VCaP (cell line): ENCODE results near the gene KIF6.
"Not testable (repeated sequence)": the region's sequence is repeated elsewhere in the genome, so short reads cannot be mapped to it uniquely, and the experiment has no call there.

Experiments used
- H3K27ac ChIP-seq: fragments of 450-650 bp; 2 replicates; pipeline ENCODE4 v1.5.1; 2017
- TF ChIP-seq, protein P1 (sequence below): fragments of 450-650 bp; conservative IDR thresholded peaks from 2 replicates; pipeline ENCODE4 v1.5.1; 2017; ENCODE audit warnings: mild to moderate bottlenecking, moderate library complexity

The KIF6 gene

GRCh38 chr6:39746795-39747194, 21.6 kb upstream of the KIF6 start:
- no peak overlapping the region for H3K27ac ChIP-seq
- TF ChIP-seq, protein P1, sequence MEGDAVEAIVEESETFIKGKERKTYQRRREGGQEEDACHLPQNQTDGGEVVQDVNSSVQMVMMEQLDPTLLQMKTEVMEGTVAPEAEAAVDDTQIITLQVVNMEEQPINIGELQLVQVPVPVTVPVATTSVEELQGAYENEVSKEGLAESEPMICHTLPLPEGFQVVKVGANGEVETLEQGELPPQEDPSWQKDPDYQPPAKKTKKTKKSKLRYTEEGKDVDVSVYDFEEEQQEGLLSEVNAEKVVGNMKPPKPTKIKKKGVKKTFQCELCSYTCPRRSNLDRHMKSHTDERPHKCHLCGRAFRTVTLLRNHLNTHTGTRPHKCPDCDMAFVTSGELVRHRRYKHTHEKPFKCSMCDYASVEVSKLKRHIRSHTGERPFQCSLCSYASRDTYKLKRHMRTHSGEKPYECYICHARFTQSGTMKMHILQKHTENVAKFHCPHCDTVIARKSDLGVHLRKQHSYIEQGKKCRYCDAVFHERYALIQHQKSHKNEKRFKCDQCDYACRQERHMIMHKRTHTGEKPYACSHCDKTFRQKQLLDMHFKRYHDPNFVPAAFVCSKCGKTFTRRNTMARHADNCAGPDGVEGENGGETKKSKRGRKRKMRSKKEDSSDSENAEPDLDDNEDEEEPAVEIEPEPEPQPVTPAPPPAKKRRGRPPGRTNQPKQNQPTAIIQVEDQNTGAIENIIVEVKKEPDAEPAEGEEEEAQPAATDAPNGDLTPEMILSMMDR: no peak

DNA sequence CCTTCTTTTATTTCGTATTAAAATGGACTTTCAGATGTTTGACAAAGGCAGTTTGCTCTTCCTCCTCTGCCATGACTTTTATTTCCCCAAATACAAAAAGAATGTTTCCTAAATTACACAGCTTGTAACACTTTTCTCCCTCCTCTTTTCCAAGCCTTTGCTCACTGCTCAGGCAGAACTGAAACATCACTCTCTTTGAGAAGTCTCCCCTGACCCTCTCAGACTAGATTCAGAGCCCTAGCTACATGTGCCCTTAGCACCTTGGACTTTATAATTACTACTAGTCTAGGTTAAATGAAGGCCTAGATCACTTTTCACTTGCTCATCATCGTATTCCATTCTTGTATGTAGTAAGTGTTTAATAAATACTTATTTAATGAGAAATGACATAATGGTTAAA, 8.5 kb upstream of the KIF6 start:
- TF ChIP-seq, protein P1: no peak
- no peak overlapping the region for H3K27ac ChIP-seq

GRCh38 chr6:39731565-39731964, 6.4 kb upstream of the KIF6 start:
- TF ChIP-seq, protein P1: no peak

GRCh38 chr6:39729945-39730344, 4.7 kb upstream of the KIF6 start:
- no peak overlapping the region for H3K27ac ChIP-seq
- TF ChIP-seq, protein P1: no peak

More at GRCh38 chr6:39731565-39731964, 6.4 kb upstream of the KIF6 start:
- H3K27ac ChIP-seq: no peak overlapping the region

DNA sequence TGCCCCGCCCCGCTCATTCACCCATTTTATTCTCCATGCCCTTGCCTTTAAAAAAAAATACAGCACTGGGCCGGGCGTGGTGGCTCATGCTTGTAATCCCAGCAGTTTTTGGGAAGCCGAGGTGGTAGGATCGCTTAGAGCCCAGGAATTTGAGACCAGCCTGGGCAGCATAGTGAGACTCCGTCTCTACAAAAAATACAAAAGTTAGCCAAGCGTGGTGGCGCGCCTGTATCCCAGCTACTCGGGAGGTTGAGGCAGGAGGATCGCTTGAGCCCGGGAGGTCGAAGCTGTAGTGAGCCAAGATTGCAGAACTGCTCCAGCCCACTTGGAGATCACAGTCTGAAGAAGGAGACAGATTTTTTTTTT, 407 bp upstream of the KIF6 start:
- H3K27ac ChIP-seq: peak overlapping the region; percentile 48; the same call in 1 of the 2 replicates
- TF ChIP-seq, protein P1: no peak

GRCh38 chr6:39723350-39723749, 1.9 kb downstream of the KIF6 start:
- not testable (repeated sequence) for H3K27ac ChIP-seq

GRCh38 chr6:39714802-39715201, 10.4 kb downstream of the KIF6 start:
- H3K27ac ChIP-seq: no peak overlapping the region
- TF ChIP-seq, protein P1: no peak

DNA sequence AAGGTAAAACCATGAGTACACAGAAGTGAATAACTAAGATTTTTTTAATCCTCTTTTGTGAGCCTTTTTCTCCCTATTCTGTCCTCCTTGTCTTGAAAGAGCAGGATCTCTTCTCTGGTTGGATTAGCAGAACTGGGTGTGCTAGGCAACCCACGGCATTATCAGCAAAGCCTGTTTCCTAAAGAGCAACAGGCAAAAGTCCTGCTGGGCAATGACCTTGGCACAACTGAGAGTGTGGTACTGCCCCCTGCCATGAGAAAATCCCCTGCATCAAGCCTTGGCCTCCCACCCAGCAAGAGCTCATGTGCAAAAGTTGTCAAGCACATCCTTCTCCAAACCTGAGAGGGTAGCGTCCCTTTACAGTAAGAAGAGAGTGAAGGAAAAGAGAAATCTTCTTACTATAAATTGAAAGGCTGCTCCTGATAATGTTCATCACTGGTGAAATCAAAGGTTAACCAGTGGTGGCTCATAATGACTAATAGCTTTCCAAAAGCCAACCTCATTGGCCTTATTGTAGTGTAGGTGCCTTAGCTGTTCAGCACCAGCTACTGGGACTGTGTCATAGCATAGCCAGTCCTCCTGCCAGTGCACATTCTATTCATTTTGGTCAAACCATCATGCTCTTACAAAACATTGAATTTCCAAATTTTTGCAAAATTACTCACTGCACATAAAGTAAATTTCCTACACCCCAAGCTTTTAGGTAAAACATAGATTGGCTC, 17.1 kb downstream of the KIF6 start:
- no peak overlapping the region for H3K27ac ChIP-seq
- TF ChIP-seq, protein P1: no peak
